HG03103 (cell line): ENCODE results near the gene TOR3A.

ENCODE experiments used
- ATAC-seq: cut with Tn5 transposase; IDR thresholded peaks from one replicate; pipeline ENCODE4 v1.9.1; 2021; ENCODE audit warnings: low read depth; ENCODE audit not compliant: unreplicated experiment

The TOR3A gene

DNA sequence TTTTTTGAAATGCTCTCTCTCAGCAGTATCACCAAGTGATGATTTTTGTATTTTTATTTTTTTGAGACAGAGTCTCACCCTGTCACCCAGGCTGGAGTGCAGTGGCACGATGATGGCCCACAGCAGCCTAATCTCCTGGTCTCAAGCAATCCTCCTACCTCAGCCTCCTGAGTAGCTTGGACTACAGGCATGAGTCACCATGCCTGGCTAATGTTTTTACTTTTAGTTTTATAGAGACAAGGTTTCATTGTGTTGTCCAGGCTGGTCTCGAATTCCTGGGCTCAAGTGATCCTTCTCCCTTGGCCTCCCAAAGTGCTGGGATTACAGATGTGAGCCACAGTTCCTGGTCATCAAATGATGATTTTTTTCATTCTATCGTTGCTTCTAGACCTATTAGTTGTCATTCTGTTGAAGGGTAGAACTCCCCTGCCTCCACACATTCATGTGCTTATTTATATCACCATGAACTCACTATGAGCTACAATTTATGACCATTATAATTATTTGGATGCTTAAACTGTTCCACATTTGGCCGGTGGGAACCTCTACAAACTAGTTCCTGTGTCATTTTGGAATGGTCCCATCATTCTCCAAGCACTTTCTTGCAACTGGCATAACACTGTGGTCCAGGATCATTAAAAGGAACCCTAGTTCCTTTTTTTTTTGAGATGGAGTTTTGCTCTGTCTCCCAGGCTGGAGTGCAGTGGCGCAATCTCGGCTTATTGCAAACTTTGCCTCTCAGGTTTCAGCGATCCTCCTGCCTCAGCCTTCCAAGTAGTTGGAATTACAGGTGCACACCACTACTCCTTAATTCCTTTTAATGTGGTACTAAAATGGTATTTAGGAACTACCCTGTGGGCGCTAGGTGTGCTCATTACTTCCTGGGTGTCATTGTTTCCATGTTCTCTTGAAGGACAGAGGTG lies 20.2 kb upstream of the TOR3A start:
- ATAC-seq, result no peak

- ATAC-seq, result no peak
These were observed 15.4 kb upstream of the TOR3A start for GRCh38 chr1:179066471-179066870.

- ATAC-seq, result no peak
These were observed 4.5 kb upstream of the TOR3A start for GRCh38 chr1:179077396-179077795.

DNA sequence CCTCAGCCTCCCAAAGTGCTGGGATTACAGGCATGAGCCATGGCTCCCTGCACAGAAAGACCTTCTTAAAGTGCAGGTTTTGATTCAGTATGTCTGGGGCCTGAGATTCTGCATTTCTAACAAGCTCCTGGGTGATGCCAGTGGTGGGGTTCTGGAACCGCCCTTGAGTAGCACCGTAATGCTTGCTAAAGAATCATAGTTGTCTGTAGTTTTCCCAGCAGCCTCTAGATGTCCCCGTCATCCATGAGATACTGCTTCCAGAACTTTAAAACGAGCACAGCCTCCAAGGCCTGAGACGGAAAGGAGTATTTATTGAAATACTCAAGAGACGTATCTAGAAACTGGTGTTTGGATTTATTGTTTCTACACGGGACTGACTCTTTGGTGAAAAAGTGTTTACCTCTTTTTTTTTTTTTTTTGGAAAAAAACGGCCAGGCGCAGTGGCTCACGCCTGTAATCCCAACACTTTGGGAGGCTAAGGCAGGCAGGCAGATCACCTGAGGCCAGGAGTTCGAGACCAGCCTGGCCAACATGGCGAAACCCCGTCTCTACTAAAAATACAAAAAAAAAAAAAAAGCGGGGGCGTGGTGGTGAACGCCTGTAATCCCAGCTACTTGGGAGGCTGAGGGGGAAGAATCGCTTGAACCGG lies 2.6 kb upstream of the TOR3A start:
- ATAC-seq, result no peak

GRCh38 chr1:179080866-179081686 lies 794 bp upstream of the TOR3A start:
- ATAC-seq, result no peak

DNA sequence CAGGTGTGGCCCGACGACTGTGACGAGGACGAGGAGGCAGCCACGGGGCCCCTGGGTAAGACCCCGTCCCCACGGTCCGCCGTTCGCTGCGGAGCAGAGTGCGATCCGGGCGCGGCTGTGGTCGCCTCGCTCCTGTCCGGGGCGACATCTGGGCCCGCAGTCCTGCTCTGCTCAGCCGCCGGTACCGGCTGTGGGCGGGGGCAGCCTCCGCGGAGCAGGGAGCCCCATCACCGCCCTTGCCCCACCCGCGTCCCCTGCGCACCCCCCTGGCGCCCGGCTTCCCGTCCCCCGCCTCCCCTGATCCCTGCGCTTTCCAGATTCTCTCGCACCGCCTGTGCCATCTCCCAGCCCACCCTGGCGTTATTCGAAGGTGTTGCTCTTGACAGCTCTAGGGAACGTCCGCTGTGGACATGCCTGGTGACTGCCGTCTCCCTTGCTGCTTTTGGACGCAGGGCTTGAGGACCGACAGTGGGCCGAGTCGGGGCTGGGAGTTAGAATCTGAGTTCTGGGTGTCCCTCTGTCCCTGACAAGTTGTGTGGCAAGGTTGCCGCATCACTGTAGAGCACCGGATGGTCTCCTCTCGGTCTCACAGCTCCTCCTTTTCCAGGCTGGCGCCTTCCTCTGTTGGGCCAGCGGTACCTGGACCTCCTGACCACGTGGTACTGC lies 596 bp downstream of the TOR3A start:
- peak; percentile 10 for ATAC-seq

GRCh38 chr1:179082999-179083335 lies 1.1 kb downstream of the TOR3A start:
- no peak for ATAC-seq

DNA sequence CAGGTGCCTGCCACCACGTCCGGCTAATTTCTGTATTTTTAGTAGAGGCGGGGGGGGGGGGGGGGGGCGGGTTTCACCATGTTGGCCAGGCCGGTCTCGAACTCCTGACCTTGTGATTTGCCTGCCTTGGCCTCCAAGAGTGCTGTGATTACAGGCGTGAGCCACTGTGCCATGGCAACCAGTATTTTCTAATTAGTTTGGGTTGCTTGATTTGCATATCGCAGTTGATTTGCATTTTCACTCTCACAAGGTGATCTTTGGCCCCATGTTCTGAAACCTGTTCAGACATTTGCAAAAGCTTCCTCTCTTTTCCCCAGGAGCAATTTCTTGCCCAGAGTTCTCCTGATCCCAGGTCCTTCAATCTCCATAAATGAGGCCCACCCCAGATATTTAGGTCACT lies 1.7 kb downstream of the TOR3A start:
- no peak for ATAC-seq

DNA sequence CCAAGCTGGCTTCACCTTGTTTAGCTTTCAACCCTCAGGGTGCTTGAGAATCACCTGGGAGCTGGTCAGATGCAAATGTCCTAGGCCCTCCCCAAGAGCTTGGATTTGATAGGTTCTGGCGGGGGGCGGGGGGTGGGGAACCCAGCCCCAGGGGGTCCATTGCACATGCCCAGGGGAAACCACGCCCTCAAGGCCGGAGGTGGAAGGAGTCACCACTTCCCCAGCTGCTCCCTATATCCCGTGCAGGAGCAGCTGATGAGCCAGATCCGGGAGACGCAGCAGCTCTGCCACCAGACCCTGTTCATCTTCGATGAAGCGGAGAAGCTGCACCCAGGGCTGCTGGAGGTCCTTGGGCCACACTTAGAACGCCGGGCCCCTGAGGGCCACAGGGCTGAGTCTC lies 5.8 kb downstream of the TOR3A start:
- no peak for ATAC-seq

- ATAC-seq, result no peak
These were observed 8.1 kb downstream of the TOR3A start for GRCh38 chr1:179089827-179090482.

GRCh38 chr1:179090522-179090921 lies 8.7 kb downstream of the TOR3A start:
- no peak for ATAC-seq

DNA sequence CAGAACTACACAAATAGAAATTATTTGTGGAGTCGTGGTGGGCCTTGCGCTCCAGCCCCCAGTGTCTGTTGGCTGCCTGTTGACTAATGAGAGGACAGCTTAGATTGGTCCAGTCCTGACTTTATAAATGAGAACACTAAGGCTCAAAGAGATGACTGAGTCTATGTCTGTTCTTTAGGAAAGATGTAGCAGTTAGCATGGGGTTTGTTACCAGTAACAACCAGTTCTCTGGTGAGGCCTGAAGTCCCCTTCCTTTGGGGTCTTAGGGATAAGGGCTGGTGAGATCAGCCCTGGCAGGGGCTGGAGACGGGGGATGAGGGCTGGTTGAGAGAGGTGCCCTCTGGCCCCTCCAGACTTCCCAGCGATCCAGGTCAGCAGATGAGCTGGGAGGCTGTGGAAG lies 9.1 kb downstream of the TOR3A start:
- ATAC-seq, result no peak

DNA sequence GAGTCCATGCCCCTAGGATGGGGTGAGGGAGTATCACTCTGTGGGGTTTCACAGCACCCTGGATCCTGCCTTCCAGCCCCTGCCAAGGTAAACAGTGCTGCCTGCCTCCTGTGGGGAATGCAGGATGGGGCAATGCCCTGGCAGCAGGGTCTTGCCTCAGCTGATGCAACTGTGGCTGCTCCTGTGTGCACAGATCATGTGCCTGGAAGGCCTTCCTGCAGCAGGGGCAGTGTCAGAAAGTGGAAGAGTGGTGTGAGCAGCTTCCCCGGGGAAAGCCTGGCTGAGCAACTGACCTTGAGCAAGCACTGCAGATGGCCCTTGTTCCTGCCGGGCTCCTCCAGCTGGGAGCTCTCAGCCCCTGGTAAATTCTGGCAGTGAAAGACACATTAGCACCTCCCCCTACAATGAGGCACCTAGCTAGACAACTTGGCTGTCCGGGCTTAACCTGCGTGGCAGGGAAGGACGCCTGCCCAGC lies 9.9 kb downstream of the TOR3A start:
- no peak for ATAC-seq

DNA sequence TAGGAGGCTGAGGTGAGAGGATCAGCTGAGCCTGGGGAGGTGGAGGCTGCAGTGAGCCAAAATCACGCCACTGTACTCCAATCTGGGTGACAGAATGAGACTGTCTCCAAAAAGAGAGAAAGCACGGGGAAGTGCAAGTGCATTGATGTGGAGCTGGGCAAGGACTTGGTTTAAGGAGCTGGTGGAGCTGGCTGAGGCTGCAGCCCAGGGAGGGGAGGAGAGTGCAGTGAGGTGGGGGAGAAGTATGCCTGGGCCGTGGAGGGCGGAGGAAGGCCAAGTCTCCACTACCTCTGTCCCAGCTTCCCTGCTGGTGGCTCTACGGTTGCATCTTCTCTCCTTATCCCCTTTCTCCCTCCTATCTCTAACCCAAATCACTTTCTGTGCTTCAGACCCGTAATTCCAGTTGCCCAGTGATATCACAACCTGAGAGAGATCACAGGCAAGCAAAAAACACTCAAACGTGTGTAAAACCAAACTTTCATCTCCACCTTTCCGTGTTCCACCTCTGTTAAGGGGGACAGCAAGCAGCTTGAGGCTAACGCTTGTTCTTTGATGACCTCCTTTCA lies 11.1 kb downstream of the TOR3A start:
- no peak for ATAC-seq

DNA sequence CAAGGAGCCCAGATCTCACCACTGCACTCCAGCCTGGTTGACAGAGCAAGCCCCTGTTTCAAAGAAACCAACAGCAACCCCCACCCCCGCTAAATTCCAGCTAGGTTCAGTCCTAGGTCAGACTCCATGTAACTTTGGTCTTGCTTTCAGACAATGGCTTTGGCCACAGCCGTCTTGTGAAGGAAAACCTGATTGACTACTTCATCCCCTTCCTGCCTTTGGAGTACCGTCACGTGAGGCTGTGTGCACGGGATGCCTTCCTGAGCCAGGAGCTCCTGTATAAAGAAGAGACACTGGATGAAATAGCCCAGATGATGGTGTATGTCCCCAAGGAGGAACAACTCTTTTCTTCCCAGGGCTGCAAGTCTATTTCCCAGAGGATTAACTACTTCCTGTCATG lies 12.9 kb downstream of the TOR3A start:
- no peak for ATAC-seq

DNA sequence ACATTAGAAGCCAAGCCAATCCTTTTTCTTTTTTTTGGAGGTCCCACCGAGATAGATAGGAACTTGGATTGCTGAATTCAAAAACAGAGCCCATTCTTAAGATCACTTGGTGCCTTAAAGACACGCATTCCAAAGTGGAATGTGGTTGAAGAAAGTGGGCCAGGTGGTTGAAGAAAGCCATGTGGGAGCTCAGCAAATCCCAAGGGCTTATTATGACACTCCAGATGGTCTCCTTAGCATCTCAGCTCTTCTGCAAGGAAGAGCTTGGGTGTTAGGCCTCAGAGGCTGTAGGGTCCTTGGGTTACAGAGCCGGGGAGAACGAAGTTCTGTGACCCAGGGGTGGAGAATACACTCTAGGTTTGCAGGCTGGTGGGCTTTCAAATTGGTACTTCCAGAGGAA lies 13.5 kb downstream of the TOR3A start:
- ATAC-seq, result no peak

GRCh38 chr1:179095924-179096323 lies 14.1 kb downstream of the TOR3A start:
- ATAC-seq, result no peak

DNA sequence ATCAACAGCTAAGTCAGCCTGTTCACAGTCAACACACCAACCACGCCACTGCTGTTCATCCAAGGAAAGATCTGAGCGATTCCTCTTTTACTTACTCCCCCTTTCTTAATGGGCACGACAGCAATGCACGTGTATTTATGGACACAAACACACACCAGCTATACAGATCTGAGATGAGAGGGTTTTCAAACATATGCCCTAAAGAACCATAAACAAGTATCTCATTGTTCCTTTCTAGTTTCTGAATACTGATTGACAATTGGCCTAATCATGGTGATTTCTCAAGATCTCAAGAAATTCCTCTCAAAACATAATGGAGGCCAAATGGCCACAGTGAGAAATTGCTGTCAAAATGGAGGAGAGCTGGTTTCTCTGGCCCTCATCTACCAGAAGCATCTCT lies 18.0 kb downstream of the TOR3A start:
- no peak for ATAC-seq

DNA sequence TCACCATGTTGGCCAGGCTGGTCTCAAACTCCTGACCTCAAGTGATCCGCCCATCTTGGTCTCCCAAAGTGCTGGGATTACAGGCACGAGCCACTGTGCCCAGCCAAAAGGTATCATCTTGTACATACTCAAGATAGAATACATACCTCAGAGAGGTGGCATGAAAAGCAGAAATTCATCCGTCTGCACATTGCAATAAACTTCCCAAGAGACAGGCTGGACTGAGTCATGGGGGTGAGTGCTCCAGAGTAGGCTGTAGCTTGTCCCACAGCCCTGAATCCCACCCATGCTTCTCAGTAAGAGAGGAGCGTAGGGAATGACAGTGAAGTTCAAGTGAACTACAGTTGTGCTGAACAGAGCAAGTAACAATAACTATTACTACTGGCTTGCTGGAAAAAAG lies 19.7 kb downstream of the TOR3A start:
- no peak for ATAC-seq

GRCh38 chr1:179103999-179104398 lies 22.1 kb downstream of the TOR3A start:
- no peak for ATAC-seq
